Colonic mucosa (tissue), 4 donors: ENCODE data around the gene DPH7. TPM values are rescaled to one million over a fixed set of nuclear protein-coding genes. Genes with fewer than 3 reads are reported as not detected.
"Not testable (repeated sequence)": the region's sequence is repeated elsewhere in the genome, so short reads cannot be mapped to it uniquely, and the experiment has no call there.

ENCODE experiments used
- DNase-seq: peaks from one replicate; pipeline ENCODE4 v3.0.0-alpha.2; 2020
- H3K27ac ChIP-seq: fragments of 200-600 bp; one replicate; pipeline ENCODE4 v1.8.0; 2021
- H3K27me3 ChIP-seq: fragments of 200-600 bp; one replicate; pipeline ENCODE4 v1.8.0; 2021
- H3K36me3 ChIP-seq: fragments of 200-600 bp; one replicate; pipeline ENCODE4 v1.8.0; 2021
- H3K4me1 ChIP-seq: fragments of 200-600 bp; one replicate; pipeline ENCODE4 v1.8.0; 2021; ENCODE audit warnings: mild to moderate bottlenecking
- H3K4me3 ChIP-seq: fragments of 200-600 bp; one replicate; pipeline ENCODE4 v1.8.0; 2021
- H3K9ac ChIP-seq, 2 donors: one replicate each; pipeline ENCODE4 v1.7.0; 2013; ENCODE audit warnings: control low read depth in 2 of 2, low read depth in 2 of 2, low read length in 2 of 2
- H3K9me3 ChIP-seq: fragments of 200-600 bp; one replicate; pipeline ENCODE4 v1.8.0; 2021
- intact Hi-C: fragments of 100-400 bp; cut with DNase I; formaldehyde crosslinking; loops from one replicate; pipeline ENCODE4 v1.14.1; 2022
- total RNA-seq, 2 donors: library from RNA; stranded (reverse); fragmentation: NEBNext Ultra II Directional in 1 of 2; extraction: Animal tissue kit (Norgen Biotek cat#: 25700) in 1 of 2; gene quantifications; one replicate each; pipeline ENCODE4 v1.2.1, GENCODE V29; 2021
- TF ChIP-seq, protein P1 (sequence below): fragments of 200-600 bp; IDR thresholded peaks from one replicate; pipeline ENCODE4 v1.8.0; 2022; ENCODE audit warnings: antibody characterized with exemption, mild to moderate bottlenecking
- donor health status: healthy.
- donor health status: DM: no; HTN: no; CAD: no.
- donor health status: DM: no; HTN: no; CAD: no.

Gene DPH7
- total RNA-seq, 2 donors from 2014 or later, result 15.6 to 30.6 TPM

DNA sequence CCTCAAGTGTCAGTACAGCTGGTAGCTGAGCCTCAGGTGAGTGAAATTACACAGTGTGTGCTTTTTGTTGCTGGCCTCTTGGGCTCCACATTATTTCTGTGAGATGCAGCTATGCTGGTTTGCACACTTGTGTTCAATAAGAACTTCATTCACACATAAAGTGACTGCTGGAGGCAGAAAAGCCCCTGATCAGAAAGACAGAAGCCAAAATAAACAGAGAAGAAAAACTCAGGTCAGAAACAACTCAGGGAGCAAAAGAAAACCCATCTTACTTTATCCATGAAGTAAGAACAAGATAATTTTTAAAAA is 43.7 kb downstream of the DPH7 start:
- Histone ChIP-seq H3K36me3 (no peaks in the 10 kb centered on the region), H3K27me3 (no peaks in the 10 kb centered on the region), H3K9me3 (no peaks in the 10 kb centered on the region), H3K27ac (no peak overlapping the region), H3K4me1 (peaks cover 6% of the 10 kb centered on the region), H3K4me3 (no peak overlapping the region), H3K9ac (peak overlapping the region in 1 of 2 donors; percentile 34)
- DNase-seq, result no peak
- intact Hi-C loops, result no loop called here
- TF ChIP-seq, protein P1, sequence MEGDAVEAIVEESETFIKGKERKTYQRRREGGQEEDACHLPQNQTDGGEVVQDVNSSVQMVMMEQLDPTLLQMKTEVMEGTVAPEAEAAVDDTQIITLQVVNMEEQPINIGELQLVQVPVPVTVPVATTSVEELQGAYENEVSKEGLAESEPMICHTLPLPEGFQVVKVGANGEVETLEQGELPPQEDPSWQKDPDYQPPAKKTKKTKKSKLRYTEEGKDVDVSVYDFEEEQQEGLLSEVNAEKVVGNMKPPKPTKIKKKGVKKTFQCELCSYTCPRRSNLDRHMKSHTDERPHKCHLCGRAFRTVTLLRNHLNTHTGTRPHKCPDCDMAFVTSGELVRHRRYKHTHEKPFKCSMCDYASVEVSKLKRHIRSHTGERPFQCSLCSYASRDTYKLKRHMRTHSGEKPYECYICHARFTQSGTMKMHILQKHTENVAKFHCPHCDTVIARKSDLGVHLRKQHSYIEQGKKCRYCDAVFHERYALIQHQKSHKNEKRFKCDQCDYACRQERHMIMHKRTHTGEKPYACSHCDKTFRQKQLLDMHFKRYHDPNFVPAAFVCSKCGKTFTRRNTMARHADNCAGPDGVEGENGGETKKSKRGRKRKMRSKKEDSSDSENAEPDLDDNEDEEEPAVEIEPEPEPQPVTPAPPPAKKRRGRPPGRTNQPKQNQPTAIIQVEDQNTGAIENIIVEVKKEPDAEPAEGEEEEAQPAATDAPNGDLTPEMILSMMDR, result no peak

DNA sequence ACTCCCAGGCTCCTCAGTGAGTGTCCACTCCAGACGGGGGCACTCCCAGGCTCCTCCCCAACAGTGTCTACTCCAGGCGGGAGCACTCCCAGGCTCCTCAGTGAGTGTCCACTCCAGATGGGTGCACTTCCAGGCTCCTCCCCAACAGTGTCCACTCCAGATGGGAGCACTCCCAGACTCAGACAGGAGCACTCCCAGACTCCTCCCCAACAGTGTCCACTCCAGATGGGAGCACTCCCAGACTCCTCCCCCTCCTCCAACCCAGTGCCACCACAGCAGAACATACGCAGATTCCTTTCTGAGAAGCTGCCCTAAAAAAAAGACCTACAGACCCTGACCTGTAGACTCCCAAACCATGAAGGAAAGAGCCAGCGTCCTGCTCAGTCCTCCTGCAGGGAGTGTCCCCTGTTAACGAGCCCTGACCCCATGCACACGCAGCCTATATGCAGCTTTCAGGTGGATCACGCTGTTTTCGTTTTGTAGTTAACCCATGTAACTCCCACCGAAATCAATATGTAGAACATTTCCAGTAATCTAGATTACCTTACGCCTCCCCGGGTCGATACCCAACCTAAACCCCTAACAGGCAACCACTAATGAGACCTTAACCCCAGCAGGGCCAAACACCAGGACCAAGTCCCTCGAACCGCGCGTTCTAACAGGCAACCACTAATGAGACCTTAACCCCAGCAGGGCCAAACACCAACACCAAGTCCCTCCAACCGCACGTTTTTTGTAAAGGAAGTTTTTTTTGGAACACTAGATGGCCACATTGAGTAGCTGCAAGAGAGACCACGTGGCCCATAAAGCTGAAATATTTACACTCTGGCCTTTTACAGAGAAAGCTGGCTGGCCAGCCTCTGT is 44.2 kb downstream of the DPH7 start:
- TF ChIP-seq, protein P1, result peak; percentile 57
- H3K27ac ChIP-seq, result no peak overlapping the region
- H3K4me3 ChIP-seq, result no peak overlapping the region
- peak; percentile 59 for DNase-seq
- H3K9ac ChIP-seq, result peak overlapping the region in 1 of 2 donors; percentile 34
- peaks cover 6% of the 10 kb centered on the region for H3K4me1 ChIP-seq
- no peaks in the 10 kb centered on the region for H3K9me3 ChIP-seq
- H3K36me3 ChIP-seq, result no peaks in the 10 kb centered on the region
- intact Hi-C loops, result no loop called here
- H3K27me3 ChIP-seq, result no peaks in the 10 kb centered on the region

DNA sequence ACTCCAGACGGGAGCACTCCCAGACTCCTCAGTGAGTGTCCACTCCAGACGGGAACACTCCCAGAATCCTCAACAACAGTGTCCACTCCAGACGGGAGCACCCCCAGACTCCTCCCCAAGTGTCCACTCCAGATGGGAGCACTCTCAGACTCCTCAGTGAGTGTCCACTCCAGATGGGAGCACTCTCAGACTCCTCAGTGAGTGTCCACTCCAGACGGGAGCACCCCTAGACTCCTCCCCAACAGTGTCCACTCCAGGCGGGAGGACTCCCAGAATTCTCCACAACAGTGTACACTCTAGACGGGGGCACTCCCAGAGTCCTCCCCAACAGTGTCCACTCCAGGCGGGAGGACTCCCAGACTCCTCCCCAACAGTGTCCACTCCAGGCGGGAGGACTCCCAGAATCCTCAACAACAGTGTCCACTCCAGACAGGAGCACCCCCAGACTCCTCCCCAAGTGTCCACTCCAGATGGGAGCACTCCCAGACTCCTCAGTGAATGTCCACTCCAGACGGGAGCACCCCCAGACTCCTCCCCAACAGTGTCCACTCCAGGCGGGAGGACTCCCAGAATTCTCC is 45.7 kb downstream of the DPH7 start:
- intact Hi-C loops, H3K9ac ChIP-seq, H3K36me3 ChIP-seq, H3K27me3 ChIP-seq, H3K27ac ChIP-seq, DNase-seq, H3K4me3 ChIP-seq, H3K9me3 ChIP-seq, H3K4me1 ChIP-seq: not testable (repeated sequence)

DNA sequence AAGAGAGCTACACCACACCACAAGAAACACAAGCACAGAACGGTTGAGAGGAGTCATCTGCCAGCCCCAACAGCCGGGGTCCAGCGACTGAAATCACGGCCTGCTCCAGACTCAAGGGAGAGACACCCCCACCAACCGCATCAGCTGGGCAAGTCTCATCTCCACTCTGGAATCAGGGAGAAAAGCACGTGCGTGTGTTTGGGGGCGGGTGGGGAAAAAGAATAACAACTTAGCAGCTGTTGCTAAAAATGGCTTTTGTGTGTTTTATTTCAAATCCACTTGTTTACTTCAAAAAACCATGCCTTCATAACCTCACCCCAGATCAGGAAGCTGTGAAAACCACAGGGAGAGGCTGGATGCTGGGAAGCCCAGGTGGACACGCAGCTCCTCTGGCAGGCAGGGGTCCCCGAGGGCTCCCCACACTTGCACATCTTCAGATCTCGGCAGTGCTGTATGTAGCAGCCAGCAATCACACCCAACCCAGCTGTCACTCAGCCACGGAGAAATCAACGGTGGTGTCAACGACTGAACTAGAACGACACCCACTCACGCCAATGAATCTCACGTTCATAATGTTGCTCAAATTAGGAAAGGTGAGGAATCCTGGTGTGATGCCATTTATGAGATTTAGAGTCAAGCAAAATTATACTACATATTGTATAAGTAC is 47.5 kb downstream of the DPH7 start:
- Histone ChIP-seq H3K27ac (no peak overlapping the region), H3K4me1 (peaks cover 6% of the 10 kb centered on the region), H3K36me3 (no peaks in the 10 kb centered on the region), H3K4me3 (no peak overlapping the region), H3K9me3 (no peaks in the 10 kb centered on the region), H3K27me3 (no peaks in the 10 kb centered on the region), H3K9ac (no peak overlapping the region)
- TF ChIP-seq, protein P1, result no peak
- no peak for DNase-seq
- intact Hi-C loops, result no loop called here

DNA sequence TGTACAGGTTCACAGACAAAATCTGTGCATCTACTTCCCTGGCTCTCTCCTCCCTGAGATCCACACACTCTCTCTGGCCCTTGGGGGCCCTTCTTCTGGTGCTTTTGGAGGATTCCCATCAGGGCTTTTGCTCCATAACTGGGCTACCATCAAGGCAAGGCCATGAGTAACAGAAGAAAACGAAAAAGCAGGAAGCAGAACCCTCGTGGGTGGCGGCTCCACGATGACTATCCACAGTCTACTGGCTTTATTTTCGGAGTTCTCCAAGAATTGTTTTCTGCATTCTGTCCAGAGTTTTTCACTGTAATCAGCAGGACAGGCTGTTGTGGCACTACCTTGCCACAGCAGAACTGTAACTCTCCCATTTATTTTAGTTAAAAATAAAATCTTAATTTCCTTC is 48.4 kb downstream of the DPH7 start:
- Histone ChIP-seq H3K27ac (no peak overlapping the region), H3K27me3 (no peaks in the 10 kb centered on the region), H3K9ac (no peak overlapping the region), H3K4me1 (peaks cover 6% of the 10 kb centered on the region), H3K4me3 (no peak overlapping the region), H3K36me3 (no peaks in the 10 kb centered on the region), H3K9me3 (no peaks in the 10 kb centered on the region)
- no peak for DNase-seq
- intact Hi-C loops, result no loop called here
- TF ChIP-seq, protein P1, result no peak

DNA sequence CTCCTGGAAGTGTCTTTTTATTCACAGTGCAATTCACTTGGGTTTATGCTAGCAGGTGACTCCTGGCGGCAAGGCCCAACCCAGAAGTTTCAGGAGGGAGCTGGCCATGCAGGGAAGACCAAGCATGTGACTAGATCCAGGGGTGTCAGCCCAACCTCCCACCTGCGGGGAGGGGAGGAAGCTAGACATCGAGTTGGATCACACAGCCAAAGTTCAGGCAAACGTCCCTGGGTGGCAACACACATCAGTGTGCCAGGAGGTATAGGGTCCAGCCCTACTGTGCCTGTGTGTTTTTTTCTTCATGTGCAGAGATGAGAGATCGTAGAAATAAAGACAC is 53.8 kb downstream of the DPH7 start:
- Histone ChIP-seq H3K4me3 (no peak overlapping the region), H3K9me3 (no peaks in the 10 kb centered on the region), H3K4me1 (no peaks in the 10 kb centered on the region), H3K9ac (no peak overlapping the region), H3K27ac (no peak overlapping the region), H3K36me3 (no peaks in the 10 kb centered on the region), H3K27me3 (no peaks in the 10 kb centered on the region)
- TF ChIP-seq, protein P1, result no peak
- intact Hi-C loops, result loop anchor here (5.0 kb wide), 1 partner anchor 238 kb away; no protein-coding TSS in a partner anchor
- DNase-seq, result no peak
